NCI-H2171 (cell line): ENCODE data around the gene UBQLN2.
"Not testable (repeated sequence)": the region's sequence is repeated elsewhere in the genome, so short reads cannot be mapped to it uniquely, and the experiment has no call there.

ENCODE experiments used
- DNase-seq: peaks from one replicate; lab custom pipeline; 2025; lab: John Stamatoyannopoulos, UW

UBQLN2 gene

GRCh38 chrX:56563231-56564161 lies at the start of gene UBQLN2:
UBQLN2 (plus strand) TSS chrX:56563627; CDS start chrX:56563874, 247 bp downstream.
- peak; percentile 72 for DNase-seq

GRCh38 chrX:56519642-56520041 lies 43.8 kb upstream of the UBQLN2 start:
- DNase-seq, result no peak

GRCh38 chrX:56529482-56530007 lies 33.9 kb upstream of the UBQLN2 start:
- DNase-seq, result not testable (repeated sequence)

DNA sequence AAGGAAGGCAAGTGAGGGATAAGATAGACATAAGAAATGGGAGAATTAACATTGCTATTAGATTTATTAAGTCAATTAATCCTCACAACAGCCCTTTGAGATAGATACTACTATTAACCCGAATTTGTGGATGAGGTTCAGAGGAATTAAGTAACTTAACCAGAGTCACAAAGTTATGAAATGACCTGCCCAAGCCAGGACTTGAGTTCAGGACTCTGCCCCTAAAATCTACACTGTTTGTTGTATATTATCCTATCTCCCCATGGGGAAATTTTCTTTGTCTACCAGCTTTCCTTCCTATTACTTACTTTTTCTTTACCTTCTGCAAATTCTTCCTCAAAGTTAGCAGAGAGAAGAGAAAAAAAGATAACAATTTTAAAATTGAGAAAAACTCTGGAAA lies 33.4 kb upstream of the UBQLN2 start:
- no peak for DNase-seq

DNA sequence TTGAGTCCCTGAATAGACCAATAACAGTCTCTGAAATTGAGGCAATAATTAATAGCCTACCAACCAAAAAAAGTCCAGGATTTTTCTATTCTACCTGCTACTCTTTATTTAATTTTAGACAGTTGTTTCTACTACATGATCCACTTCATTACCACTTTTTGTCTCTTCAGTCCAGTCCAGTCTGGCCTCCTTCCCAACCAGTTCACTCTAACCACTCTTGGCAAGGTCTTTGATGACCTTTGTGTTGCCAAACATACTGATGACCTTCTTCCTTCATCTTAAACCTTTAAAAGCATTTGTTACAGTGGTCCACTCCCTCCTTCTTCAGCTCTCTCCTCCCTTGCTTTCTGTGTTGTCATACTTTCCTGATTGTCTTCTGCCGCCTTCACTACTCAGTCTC lies 12.8 kb upstream of the UBQLN2 start:
- DNase-seq, result no peak

DNA sequence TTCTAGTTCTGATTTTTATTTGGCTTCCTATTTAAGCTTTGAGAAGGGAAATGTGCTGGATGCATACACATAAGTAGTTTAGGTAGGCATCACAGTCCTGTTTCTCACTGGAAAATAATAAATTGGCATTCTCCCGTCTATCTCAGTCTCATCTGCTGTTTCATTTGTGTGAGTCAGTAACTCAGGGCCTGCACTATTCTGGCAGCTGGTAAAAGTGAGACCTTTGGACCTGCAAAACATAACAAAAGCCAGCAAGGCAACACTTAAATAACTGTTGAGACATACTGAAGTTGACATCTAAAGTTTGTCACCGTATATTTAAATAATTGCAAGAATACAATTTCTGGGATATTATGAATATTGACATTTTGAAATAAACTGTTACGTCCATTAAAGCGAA lies 8.6 kb upstream of the UBQLN2 start:
- no peak for DNase-seq

DNA sequence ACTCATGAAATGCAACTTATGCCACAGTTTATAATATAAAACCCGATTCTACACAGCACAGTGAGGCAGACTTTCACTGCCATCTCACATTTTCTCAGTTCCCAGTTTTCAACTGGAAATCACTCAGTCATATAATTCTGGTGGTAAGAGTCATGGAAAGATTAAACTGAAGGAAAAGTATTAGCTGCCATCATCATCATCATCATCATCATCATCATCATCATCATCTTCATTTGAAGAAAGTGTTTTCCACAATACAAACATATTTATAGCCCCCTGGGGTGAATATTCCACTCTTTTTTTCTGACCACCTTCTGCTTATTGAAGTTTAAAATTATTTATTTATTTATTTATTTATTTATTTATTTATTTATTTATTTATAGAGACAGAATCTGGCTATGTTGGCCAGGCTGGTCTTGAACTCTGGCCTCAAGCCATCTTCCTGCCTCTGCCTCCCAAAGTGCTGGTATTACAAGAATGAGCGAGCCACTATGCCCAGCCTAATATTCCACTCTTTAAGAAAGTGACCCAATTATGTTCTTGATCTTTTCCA lies 6.0 kb upstream of the UBQLN2 start:
- no peak for DNase-seq

GRCh38 chrX:56564164-56564885 lies 898 bp downstream of the UBQLN2 start:
- no peak for DNase-seq

DNA sequence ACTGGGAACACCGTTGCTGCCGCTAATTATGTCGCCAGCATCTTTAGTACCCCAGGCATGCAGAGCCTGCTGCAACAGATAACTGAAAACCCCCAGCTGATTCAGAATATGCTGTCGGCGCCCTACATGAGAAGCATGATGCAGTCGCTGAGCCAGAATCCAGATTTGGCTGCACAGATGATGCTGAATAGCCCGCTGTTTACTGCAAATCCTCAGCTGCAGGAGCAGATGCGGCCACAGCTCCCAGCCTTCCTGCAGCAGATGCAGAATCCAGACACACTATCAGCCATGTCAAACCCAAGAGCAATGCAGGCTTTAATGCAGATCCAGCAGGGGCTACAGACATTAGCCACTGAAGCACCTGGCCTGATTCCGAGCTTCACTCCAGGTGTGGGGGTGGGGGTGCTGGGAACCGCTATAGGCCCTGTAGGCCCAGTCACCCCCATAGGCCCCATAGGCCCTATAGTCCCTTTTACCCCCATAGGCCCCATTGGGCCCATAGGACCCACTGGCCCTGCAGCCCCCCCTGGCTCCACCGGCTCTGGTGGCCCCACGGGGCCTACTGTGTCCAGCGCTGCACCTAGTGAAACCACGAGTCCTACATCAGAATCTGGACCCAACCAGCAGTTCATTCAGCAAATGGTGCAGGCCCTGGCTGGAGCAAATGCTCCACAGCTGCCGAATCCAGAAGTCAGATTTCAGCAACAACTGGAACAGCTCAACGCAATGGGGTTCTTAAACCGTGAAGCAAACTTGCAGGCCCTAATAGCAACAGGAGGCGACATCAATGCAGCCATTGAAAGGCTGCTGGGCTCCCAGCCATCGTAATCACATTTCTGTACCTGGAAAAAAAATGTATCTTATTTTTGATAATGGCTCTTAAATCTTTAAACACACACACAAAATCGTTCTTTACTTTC lies 1.8 kb downstream of the UBQLN2 start:
- no peak for DNase-seq

- no peak for DNase-seq
Measured at GRCh38 chrX:56569378-56570057, 6.1 kb downstream of the UBQLN2 start.

DNA sequence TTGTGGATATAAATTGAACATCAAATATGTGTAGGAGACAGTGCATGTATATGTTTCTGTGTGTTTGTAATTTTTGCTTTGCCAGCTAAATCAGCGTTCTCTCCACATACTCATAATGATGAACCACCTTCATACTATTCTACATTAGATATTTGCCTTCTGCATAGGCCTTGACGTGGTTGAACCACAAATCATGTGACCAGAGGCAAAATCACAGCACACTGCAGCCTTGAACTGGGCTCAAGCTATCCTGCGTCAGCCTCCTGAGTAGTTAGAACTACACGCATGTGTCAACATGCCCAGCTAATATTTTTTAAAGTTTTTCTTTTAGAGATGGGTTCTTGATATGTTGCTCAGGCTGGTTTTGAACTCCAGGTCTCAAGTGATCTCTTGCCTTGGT lies 9.5 kb downstream of the UBQLN2 start:
- no peak for DNase-seq

DNA sequence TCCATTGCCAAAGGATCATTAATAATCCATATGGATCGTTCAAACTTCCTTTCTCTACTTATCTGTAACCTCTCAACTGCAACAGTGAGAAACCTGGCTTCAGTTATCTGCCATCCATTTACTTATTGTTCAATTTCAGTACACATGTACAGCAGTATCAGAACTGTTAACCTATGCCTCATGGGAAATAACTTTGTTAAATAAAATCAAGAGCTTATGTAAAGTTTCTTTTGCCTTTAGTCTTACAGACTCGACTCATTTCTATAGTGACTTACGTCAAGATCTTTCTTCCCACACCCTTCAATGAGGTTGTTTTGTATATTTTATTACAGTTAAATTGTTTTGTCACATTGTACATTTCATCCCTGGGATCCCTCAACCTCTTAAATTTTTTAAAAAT lies 11.4 kb downstream of the UBQLN2 start:
- no peak for DNase-seq

DNA sequence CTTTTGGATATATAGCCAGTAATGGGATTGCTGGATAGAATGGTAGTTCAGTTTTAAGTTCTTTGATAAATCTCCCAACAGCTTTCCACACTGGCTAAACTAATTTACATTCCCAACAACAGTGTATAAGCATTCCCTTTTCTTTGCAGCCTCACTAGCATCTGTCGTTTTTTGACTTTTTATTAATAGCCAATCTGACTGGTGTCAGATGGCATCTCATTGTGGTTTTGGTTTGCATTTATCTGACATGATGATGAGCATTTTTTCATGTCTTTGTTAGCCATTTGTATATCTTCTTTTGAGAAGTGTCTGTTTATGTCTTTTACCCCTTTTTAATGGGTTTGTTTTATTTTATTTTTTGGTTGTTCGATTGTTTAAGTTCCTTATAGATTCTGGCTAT lies 13.3 kb downstream of the UBQLN2 start:
- DNase-seq, result no peak

DNA sequence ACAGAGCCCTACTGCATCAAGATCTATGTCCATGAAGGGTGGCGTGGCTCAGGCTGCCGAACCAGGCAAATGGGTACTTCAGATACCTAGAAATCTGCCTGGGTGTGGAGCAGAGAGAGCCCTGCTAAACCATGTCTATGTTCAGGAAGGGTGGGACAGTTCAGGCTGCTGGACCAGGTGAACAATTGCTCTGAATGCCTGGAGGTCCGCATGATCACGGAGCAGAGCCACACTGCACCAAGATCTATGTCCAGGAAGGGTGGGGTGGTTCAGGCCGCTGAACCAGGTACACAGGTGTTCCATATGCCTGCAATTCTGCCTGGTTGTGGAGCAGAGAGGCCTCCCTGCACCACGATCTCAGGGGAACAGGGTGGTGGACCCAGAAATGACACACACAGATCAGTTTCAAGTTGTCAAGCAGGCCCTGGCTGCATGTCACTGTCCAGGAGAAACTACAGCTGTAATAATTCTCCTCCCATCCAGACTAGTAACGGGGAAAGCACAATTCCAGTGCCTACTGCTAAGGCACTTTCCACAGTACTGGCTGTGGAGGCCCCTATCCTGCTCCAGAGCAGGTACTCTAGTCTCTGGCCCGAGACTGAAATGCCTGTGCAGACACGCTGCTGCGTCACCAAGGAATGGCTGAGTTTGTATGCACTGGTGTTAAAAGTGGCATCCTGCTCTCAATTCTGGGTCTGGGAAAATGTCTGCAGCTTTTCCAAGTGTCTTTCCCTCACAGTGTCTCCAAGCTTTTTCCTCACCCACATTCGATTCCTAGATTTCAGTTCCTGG lies 25.2 kb downstream of the UBQLN2 start:
- no peak for DNase-seq

- not testable (repeated sequence) for DNase-seq
Measured at GRCh38 chrX:56591830-56592229, 28.4 kb downstream of the UBQLN2 start.

DNA sequence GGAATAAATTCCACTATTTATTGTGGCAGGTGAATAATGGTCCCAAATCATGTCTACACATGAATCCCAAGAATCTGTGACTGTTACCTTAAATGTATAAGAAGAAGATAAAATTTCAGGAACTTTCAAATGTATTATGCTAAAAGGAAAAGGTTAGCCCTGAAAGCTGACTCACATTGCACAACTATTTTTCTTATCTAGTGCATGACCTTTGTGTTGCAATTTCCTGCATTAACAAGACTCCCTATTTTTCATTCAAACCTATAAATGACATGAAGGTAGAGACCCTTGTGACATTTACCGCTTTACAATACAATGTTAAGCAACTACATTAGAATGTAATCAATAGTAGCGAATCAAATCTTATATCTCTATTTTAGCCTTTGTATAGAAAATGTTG lies 36.7 kb downstream of the UBQLN2 start:
- DNase-seq, result no peak

DNA sequence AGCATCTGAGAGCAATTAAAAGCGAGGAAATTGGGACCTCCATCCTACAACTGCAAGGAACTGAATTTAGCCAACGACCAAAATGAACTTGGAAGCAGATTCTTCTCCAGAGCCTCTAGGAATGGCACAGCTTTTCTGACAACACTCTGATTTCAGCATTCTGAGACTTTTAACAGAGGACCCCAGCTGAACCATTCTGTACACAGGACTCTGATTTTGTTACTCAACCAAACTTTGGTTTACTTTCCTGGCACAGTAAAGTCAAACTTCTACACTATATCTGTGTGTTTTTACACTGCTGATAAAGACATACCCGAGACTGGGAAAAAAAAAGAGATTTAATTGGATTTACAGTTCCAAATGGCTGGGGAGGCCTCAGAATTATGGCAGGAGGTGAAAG lies 37.6 kb downstream of the UBQLN2 start:
- no peak for DNase-seq

DNA sequence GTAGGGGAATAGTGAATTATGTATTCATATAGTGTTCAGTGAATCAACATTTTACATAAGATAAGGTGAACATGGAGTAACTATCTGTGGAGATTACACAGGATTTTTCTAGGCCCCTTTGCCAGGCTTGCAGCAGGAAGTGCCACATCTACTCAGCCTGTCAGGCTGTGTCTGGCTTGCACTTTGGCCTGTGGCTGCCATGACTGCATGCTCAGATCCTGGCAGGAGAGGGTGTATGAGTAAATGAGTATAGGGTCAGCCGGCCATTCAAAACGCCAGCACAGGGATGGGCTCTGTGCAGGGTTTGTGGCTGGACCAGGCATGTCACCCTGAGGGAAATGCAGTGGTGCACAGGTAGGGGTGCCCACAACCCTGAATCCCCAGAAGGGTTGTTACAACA lies 51.9 kb downstream of the UBQLN2 start:
- no peak for DNase-seq
